Ureter (tissue), 1 donor: ENCODE results near the gene DYNC1H1. TPM values are rescaled to one million over a fixed set of nuclear protein-coding genes. Genes with fewer than 3 reads are reported as not detected.
A peak's percentile ranks its signal among the peaks of the same experiment; 100 is the strongest.
"Not testable (repeated sequence)": the region's sequence is repeated elsewhere in the genome, so short reads cannot be mapped to it uniquely, and the experiment has no call there.

Experiments used
- DNase-seq: peaks from one replicate; pipeline ENCODE4 v3.0.0-alpha.2; 2020; ENCODE audit warnings: low spot score
- total RNA-seq: library from RNA; stranded (reverse); gene quantifications from one replicate; pipeline ENCODE4 v1.2.4, GENCODE V29; 2023
- donor health status: DM: yes; HTN: yes; CAD: no.

The DYNC1H1 gene
- total RNA-seq, 1 donor from 2014 or later: 467 TPM

- DNase-seq: no peak
Observed at GRCh38 chr14:101963656-101964296, 597 bp upstream of the DYNC1H1 start.

GRCh38 chr14:101965181-101965544 is 790 bp downstream of the DYNC1H1 start:
- peak; percentile 74 for DNase-seq

GRCh38 chr14:101965770-101966722 is 1.7 kb downstream of the DYNC1H1 start:
- no peak for DNase-seq

GRCh38 chr14:101966742-101967141 is 2.4 kb downstream of the DYNC1H1 start:
- DNase-seq: no peak

GRCh38 chr14:101968186-101968585 is 3.8 kb downstream of the DYNC1H1 start:
- DNase-seq: no peak

- no peak for DNase-seq
Observed at GRCh38 chr14:101969481-101969880, 5.1 kb downstream of the DYNC1H1 start.

- no peak for DNase-seq
Observed at GRCh38 chr14:101970830-101971400, 6.5 kb downstream of the DYNC1H1 start.

- DNase-seq: not testable (repeated sequence)
Observed at GRCh38 chr14:101971458-101971857, 7.1 kb downstream of the DYNC1H1 start.

- peak; percentile 80 for DNase-seq
Observed at GRCh38 chr14:101972126-101972866, 7.9 kb downstream of the DYNC1H1 start.

- DNase-seq: no peak
Observed at GRCh38 chr14:101973356-101973755, 9.0 kb downstream of the DYNC1H1 start.

GRCh38 chr14:101975231-101975630 is 10.9 kb downstream of the DYNC1H1 start:
- DNase-seq: no peak

GRCh38 chr14:101977311-101978071 is 13.1 kb downstream of the DYNC1H1 start:
- DNase-seq: no peak

- no peak for DNase-seq
Observed at GRCh38 chr14:101979666-101980065, 15.3 kb downstream of the DYNC1H1 start.

GRCh38 chr14:101980251-101980650 is 15.9 kb downstream of the DYNC1H1 start:
- DNase-seq: no peak

GRCh38 chr14:101980700-101981099 is 16.3 kb downstream of the DYNC1H1 start:
- DNase-seq: peak; percentile 82

- no peak for DNase-seq
Observed at GRCh38 chr14:101982621-101983020, 18.2 kb downstream of the DYNC1H1 start.

GRCh38 chr14:101984831-101985230 is 20.5 kb downstream of the DYNC1H1 start:
- not testable (repeated sequence) for DNase-seq

GRCh38 chr14:101985957-101986356 is 21.6 kb downstream of the DYNC1H1 start:
- no peak for DNase-seq

- no peak for DNase-seq
Observed at GRCh38 chr14:101986953-101987352, 22.6 kb downstream of the DYNC1H1 start.

GRCh38 chr14:101988377-101988776 is 24.0 kb downstream of the DYNC1H1 start:
- DNase-seq: no peak

GRCh38 chr14:101991352-101991751 is 27.0 kb downstream of the DYNC1H1 start:
- DNase-seq: no peak
